Measurements from ENCODE around the gene CWC22.
"Not testable (repeated sequence)": the region's sequence is repeated elsewhere in the genome, so short reads cannot be mapped to it uniquely, and the experiment has no call there.

Gene CWC22

DNA sequence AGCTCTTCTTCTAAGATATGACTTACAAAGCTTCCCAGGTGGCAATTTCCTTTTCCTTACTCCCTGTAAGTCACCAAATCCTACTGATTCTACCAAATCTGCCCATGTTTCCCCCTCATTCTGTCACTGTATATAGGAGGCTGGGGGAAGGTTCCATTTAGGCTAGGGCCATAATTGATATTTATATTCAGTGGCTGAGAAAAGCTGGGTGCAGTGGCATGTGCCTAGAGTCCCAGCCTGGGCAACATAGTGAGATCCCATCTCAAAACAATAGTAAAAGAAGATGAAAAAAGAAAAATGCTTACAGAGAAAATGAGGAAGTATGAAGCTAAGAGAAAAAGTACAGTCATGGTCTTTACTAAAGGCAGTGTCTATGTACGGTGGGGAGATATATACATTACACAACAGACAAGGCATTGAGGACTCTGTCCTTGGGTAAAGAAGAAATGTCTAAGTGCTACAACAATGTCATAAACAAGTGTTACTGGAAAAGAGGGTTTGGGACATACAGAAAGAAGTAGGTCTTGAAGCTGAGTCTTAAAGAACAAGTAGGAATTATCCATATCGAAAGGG is 4.8 kb downstream of the CWC22 start:
- DNase-seq = no peak

DNA sequence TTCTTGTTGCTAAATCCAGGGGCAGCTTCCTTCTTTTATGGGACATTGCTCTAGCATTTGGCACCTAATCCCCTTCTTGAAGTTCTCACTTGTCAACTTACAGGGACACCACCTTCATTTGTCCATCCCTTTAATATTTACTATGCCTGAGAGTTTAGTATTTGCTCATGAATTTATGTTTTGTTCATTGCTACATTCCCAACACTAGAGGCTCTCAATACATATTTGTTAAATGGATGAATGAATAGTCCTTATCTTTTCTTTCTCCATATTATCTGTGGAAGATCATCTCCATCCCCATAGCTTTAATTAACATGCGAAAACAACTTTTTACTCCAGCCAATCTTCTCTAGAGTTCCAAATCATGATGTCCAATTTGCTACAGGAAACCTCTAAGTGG is 5.4 kb downstream of the CWC22 start:
- DNase-seq = no peak

DNA sequence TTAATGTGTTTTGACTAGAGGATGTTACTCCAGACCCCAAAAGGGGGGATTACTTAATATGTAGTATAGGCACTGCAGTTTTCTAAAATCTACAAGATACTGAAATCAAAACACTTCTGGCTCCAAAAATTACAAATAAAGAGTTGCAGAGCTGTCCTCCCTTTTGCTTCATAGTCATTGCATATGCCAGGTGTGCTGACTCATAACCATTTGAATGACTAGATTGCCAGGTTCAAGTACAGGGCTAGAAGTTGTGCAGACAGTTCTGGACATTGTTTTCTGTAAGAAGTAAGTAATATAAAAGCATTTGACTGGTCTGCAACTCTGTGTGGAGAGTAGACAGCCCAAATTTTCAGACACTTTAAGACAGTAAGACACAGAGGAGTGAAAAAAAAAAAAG is 6.7 kb downstream of the CWC22 start:
- DNase-seq = no peak

- DNase-seq = no peak
These were observed 8.1 kb downstream of the CWC22 start for GRCh38 chr2:179999000-179999399.

DNA sequence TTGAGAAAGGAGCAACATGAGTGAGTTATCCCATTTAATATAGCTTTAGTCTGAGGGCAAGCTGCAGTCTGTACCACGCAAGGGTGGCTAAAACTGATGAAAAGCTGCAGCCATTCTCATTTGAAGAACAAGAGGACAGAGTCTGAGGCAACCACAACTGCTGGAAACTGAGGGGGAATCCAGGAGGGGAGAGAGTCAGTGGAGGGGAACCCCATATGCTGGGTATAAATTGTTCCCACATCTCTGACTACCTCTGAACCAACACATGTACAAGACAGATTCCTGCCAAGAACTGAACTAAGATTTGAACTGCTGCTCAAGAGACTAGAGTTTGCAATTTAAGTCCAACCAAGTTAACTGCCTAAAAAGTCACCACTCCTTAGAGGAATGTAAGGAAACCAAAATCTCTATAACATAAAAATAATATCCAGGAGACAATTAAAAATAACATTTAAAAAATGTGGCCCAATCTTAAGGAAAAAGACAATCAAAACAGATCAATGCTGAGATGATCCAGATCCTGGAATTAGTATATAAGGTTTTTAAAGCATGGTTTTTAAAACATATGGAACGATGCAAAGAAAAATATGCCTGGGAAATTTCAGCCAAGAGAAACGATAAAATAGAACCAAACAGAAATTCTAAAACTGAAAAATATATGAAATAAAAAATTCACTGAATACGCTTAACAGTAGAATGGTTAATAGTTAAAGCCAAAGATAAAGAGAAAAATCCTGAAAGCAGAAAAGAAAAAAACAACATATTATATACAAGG is 11.2 kb downstream of the CWC22 start:
- no peak for DNase-seq

GRCh38 chr2:179991344-179991743 is 15.8 kb downstream of the CWC22 start:
- no peak for DNase-seq

- no peak for DNase-seq
These were observed 16.3 kb downstream of the CWC22 start for GRCh38 chr2:179990676-179991317.

GRCh38 chr2:179987916-179988315 is 19.2 kb downstream of the CWC22 start:
- no peak for DNase-seq

- DNase-seq = no peak
These were observed 21.8 kb downstream of the CWC22 start for GRCh38 chr2:179985163-179985820.

- DNase-seq = peak in 1 of 2 donors; percentile 18
These were observed 23.7 kb downstream of the CWC22 start for GRCh38 chr2:179983250-179983932.

DNA sequence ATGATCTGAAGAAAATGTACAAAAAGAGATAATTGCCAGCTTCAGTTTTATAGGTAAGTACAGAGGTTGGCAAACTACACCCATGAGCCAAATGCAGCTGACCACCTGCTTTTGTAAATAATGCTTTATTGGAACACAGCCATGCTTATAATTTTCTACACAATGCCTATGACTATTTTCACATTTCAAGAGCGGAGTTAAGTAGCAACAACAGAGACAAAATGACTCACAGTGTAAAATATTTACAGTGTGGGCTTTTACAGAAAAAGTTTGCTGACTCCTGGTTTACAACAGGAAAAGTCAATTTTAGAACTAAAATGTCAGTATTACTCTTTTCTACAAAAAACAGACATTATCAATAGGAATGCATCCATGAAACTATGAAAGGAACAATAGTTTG is 26.0 kb downstream of the CWC22 start:
- DNase-seq = no peak

DNA sequence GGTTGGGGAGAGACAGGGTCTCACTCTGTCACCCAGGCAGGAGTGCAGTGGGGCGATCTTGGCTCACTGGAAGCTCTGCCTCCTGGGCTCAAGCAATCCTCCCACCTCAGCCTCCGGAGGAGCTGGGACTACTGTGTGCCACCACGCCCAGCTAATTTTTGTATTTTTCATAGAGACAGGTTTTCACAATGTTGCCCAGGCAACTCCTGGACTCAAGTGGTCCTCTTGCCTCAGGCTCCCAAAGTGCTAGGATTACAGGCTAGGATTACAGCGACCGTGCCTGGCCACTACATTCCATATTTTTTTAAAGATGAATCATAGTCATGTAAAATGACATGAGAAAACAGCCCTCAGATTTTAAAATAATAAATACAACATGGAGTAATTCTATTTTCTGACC is 32.3 kb downstream of the CWC22 start:
- no peak for DNase-seq

DNA sequence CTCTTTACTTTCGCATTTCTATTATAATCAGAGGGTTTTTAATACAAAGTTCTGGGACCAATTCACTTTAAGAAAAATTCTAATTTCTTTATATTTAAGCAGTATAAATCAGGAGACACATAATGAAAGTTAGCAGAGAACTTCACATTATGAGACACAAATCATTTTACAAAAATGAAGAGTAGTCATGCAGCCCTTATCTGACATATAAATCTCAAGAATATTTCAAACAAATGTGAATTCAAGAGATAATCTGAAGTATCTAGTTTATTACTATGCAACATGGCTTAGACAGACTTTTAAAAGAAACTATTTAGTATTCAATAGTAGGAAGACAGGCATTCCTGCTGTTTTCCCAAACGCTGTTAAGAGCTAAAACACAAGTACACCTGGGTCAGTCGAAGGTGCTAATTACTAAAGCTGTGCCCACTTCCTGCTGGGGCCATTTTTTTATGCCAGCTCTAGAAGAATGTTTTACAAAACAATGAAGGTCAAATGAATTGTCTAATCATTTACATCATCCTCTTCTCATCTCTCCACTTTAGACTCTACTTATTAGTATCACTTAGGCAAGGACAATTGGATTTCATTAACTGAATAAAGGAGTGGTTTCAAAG is 40.2 kb downstream of the CWC22 start:
- no peak for DNase-seq

DNA sequence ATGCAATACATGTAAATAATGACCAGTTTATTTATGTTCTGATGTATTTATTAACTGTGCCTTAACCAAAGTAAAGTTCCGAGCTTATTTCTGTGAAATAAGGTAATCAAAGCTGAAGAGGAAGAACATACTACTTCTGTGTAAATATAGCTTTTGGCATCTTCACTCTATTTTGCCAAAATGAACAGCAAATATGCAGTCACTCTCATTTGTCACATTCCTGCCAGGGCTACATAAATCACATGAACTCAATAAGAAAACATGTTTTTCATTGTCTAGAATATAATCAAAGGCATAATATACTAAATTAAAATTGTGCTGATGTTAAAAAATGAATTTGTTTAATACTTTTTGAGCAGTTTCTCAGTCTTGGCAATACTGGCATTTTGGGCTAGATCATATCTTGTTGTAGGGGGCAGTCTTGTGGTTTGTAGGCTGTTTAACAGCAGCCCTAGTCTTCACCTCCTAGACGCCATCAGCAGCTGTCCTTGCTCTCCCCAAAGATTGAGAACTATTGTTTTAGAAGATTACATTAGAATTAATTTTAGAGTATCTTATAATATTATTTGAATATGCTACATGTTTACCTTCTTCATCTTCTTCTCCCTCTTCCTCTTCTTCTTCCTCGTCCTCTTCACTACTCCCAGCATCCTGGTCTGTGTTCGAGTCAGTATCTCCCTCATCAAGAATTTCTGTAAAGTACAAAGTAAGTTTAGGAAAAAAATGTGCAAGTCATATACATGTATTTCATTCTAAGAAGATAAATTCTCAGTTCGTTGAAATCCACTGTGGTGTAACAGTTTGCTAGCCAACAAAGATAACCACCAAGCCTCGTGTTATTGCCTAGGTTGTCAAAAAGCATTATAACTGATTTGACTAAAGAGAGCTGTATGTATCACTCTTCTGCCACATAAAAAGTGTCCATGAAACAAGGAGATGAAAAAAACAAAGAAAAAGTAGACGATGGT is 41.5 kb downstream of the CWC22 start:
- DNase-seq = no peak

DNA sequence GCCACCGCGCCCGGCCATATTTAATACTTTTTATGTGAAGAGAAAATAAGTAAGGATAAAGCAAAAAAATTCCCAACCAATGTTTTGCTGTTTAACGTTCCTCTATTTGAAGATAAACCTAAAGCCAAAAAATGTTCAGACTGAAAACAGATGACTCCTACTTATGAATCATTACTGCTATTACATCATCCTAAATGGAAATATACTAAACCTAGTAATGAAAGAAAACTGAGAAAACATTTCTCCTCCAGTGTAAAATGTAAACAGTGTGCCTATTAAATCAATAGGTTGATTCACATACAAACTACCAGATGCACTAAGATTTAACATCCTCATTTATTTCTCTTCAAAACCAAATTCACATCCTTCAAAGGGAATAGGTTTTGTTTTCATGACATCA is 43.5 kb downstream of the CWC22 start:
- peak in 1 of 2 donors; percentile 4 for DNase-seq

DNA sequence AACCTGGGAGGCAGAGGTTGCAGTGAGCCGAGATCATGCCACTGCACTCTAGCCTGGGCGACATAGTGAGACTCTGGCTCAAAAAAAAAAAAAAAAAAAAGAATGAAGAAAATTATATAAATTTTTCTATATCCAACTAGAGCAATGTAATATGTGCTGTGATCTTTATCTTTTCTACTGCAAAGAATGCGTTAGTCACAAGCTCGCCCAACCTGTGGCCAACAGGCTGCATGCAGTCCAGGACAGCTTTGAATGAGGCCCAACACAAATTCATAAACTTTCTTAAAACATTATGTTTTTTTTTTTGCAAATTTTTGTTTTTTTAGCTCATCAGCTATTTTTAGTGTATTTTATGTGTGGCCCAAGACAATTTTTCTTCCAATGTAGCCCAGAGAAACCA is 48.8 kb downstream of the CWC22 start:
- DNase-seq = not testable (repeated sequence)

DNA sequence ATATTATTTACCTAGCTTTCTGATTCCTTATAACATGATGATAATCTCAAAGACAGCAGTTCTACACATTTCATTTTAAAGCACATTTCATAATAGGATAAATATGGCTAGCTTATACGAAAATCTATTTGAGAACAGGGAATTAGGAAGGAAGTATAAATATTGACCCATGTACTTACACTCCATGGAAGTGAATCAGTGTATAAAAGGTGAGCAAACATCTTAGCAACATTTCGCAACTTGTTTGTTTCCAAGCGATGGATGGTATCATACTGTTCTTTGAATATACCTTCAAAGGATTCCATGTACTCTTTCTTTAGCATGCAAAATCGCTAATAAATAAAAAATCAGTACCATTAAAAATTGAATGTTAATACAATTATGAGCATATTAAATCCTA is 53.1 kb downstream of the CWC22 start:
- DNase-seq = no peak

DNA sequence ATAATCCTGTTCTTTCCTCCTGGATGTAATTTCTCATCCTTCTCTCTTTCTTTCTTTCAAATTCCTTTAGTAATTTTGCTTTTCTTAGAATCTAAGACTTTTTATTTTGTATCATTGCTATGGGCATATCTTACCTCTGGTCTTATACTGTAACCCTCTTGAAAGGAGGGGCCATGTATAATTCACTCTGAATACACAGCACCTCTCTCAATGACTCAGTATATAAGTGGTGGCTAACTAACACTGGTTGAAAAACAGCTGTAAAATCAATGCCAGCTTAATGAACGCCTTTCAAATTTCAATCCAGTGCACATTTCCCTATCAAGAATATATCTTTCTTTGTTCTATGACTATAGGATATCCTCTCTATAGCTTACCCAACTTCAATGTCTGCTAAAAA is 53.7 kb downstream of the CWC22 start:
- no peak for DNase-seq

DNA sequence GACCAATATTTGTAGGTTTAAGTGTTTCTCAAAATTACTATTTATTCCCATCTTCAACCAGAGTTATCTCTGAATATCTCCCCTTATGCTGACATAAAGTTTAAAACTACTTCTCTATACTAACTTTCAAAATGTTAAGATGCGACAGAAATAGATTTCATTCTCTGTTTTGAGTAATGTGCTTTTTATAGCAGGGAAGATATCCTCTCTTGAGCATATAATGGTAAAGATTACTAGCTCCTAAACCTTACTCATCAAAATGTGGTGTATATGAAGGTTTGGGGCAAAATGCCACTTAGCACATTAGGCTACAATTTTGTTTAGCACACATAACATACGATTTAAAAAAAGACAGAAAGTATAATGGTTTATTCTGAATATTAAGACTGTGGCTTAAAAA is 54.4 kb downstream of the CWC22 start:
- no peak for DNase-seq

DNA sequence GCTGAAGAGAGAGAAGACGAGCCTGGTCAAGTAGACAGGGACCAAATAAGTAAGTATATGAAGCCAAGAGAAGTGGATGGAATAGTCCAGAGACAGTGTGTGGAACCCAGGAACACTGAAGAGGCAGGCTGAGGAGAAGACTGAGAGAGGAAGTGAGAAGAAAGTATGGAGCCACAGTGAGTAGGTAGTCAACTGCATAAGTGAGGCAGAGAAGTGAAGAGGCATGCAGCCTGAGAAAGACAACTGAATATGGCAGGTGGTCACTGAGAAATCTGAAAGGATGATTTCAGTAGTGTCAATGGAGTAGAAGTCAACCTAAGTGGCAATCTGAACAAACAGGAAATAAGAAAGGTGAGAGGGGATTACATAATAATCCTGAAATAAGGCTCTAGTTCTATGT is 55.4 kb downstream of the CWC22 start:
- no peak for DNase-seq

DNA sequence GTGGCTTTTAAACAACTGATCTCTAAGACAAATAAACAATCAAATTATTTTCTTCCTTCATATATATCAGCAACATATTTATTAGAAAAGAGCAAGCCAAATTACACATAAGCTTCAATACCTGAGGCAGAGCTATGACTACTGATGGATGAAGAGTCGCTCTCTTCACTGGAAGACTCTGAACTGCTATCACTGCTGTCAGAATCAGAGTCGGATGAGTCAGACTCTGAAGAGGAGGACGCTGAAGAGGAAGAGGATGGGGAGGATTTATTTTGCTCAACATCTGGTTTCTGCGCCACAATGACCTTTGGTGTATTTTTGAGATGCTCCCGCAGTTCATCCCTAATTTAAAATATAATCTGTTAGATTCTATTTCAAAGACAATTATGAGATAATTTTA is 56.7 kb downstream of the CWC22 start:
- no peak for DNase-seq

- no peak for DNase-seq
These were observed 57.7 kb downstream of the CWC22 start for GRCh38 chr2:179949438-179949837.
